Lower lobe of right lung (tissue), 2 donors: ENCODE measurements around the gene NOX5. TPM values are rescaled to one million over a fixed set of nuclear protein-coding genes. Genes with fewer than 3 reads are reported as not detected.
A peak's percentile ranks its signal among the peaks of the same experiment; 100 is the strongest.

ENCODE experiments used
- ATAC-seq, 2 donors: fragments of 200-7000 bp; cut with Tn5 transposase; one replicate each; pipeline ENCODE4 v1.9.1; 2020 to 2022; ENCODE audit warnings: mild to moderate bottlenecking in 2 of 2, moderate library complexity in 2 of 2
- DNase-seq: peaks from one replicate; pipeline ENCODE4 v3.0.0-alpha.2; 2020
- H3K27ac ChIP-seq: fragments of 200-600 bp; one replicate; pipeline ENCODE4 v1.8.0; 2022
- H3K27me3 ChIP-seq: fragments of 200-600 bp; one replicate; pipeline ENCODE4 v1.8.0; 2022; ENCODE audit warnings: low read depth
- H3K36me3 ChIP-seq: fragments of 200-600 bp; one replicate; pipeline ENCODE4 v1.8.0; 2022; ENCODE audit warnings: mild to moderate bottlenecking
- H3K4me1 ChIP-seq: fragments of 200-600 bp; one replicate; pipeline ENCODE4 v1.8.0; 2022
- H3K4me3 ChIP-seq: fragments of 200-600 bp; one replicate; pipeline ENCODE4 v1.8.0; 2022; ENCODE audit warnings: mild to moderate bottlenecking
- H3K9me3 ChIP-seq: fragments of 200-600 bp; one replicate; pipeline ENCODE4 v1.8.0; 2022
- CTCF ChIP-seq: fragments of 200-600 bp; IDR thresholded peaks from one replicate; pipeline ENCODE4 v1.8.0; 2022; ENCODE audit warnings: antibody characterized with exemption, mild to moderate bottlenecking
- intact Hi-C: fragments of 100-400 bp; cut with DNase I; formaldehyde crosslinking; loops from one replicate; pipeline ENCODE4 v1.11.0; 2022
- total RNA-seq: library from RNA; stranded (reverse); fragmentation: NEBNext Ultra II Directional; extraction: Animal tissue kit (Norgen Biotek cat#: 25700); gene quantifications from one replicate; pipeline ENCODE4 v1.2.1, GENCODE V29; 2021
- donor health status: DM: no; HTN: yes; CAD: no; lungs with severe emphysema.

NOX5 gene
- total RNA-seq, 1 donor from 2014 or later: not detected

- TF ChIP-seq CTCF: no peak
- Histone ChIP-seq H3K36me3 (no peaks in the 10 kb centered on the region), H3K4me1 (peaks cover 27% of the 10 kb centered on the region), H3K9me3 (no peaks in the 10 kb centered on the region), H3K27me3 (no peaks in the 10 kb centered on the region), H3K27ac (no peak overlapping the region), H3K4me3 (peak overlapping the region; percentile 72)
- DNase-seq (no peak), ATAC-seq (peak in 1 of 2 donors; percentile 70)
- intact Hi-C loops: no loop called here
Observed at GRCh38 chr15:69075440-69075839, 60.9 kb downstream of the NOX5 start.

DNA sequence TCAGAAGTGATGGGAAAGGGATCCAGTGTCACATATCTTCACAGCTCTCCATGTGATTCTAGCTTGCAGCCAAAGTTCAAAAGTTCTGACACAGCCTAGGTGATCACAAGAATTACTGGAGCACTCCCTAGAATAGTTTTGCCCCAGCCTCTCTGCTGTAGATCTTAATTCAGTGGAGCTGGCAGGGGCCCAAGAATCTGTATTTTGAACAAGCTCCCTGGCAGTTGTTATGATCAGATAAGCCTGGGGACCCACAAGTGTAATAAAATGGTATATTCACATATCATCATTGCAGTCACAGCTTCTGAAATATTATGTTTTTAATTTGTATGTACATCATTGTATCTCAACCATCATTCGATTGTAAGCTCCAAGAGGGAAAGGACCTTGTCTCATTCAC is 62.3 kb downstream of the NOX5 start:
- DNase-seq (no peak), ATAC-seq (no peak)
- no peaks in the 10 kb centered on the region for H3K27me3 ChIP-seq
- no peak for TF ChIP-seq CTCF
- H3K4me3 ChIP-seq: no peak overlapping the region
- no peak overlapping the region for H3K27ac ChIP-seq
- H3K9me3 ChIP-seq: no peaks in the 10 kb centered on the region
- peaks cover 36% of the 10 kb centered on the region for H3K4me1 ChIP-seq
- intact Hi-C loops: no loop called here
- no peaks in the 10 kb centered on the region for H3K36me3 ChIP-seq

GRCh38 chr15:69078638-69079037 is 64.1 kb downstream of the NOX5 start:
- DNase-seq: no peak
- no peak overlapping the region for H3K4me3 ChIP-seq
- peaks cover 52% of the 10 kb centered on the region for H3K4me1 ChIP-seq
- no peak overlapping the region for H3K27ac ChIP-seq
- no peak for TF ChIP-seq CTCF
- H3K27me3 ChIP-seq: no peaks in the 10 kb centered on the region
- no peaks in the 10 kb centered on the region for H3K36me3 ChIP-seq
- H3K9me3 ChIP-seq: no peaks in the 10 kb centered on the region
- no peak for ATAC-seq
- intact Hi-C loops: no loop called here

DNA sequence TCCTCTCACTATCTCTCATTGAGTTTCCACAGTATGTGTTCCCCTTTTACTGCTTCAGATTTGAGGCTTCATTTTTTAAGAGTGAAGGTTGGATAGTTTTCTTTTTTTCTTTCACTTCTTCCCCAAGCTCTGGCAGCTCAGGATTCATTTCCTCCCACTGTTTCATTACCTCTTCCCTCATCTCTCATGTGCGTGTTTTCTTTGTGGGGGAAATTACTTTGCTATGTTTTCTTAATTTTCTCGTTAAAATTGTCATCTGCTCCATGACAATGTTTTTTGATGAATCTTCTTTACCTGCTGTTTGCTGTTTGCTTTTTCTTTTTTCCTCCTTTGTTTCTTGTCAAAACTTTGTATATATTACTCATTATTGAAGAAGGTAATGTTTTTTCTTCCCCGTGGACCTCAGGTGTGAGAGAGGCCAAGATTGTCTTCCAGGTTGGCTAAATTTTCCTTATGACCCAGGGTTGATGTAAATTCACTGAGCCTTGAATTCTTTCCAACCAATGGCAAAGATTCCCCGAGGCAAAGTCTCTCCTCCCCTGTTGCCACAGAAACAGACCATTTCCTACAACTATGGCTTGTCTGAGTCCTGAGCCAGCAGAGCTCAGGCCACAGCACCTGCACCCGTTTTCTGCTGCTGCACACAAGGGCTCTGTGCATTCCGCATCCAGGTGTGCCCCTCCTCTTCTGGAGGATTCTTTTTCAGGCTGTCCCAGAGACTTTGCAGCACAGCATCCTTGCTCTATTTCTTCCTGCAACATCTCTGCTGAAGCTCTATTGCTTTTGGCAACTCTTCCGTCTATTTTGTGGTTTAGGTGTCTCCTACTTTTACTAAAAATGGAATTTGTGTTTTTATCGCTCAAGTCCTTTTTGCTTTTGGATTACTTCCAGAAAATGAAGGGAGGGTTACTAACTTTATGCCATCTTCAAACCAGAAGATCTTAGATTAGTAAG is 66.1 kb downstream of the NOX5 start:
- Histone ChIP-seq H3K4me3 (no peak overlapping the region), H3K4me1 (peaks cover 35% of the 10 kb centered on the region), H3K27ac (peak overlapping the region; percentile 75), H3K9me3 (no peaks in the 10 kb centered on the region), H3K36me3 (no peaks in the 10 kb centered on the region), H3K27me3 (no peaks in the 10 kb centered on the region)
- no peak for ATAC-seq
- no peak for TF ChIP-seq CTCF
- no peak for DNase-seq
- intact Hi-C loops: no loop called here

DNA sequence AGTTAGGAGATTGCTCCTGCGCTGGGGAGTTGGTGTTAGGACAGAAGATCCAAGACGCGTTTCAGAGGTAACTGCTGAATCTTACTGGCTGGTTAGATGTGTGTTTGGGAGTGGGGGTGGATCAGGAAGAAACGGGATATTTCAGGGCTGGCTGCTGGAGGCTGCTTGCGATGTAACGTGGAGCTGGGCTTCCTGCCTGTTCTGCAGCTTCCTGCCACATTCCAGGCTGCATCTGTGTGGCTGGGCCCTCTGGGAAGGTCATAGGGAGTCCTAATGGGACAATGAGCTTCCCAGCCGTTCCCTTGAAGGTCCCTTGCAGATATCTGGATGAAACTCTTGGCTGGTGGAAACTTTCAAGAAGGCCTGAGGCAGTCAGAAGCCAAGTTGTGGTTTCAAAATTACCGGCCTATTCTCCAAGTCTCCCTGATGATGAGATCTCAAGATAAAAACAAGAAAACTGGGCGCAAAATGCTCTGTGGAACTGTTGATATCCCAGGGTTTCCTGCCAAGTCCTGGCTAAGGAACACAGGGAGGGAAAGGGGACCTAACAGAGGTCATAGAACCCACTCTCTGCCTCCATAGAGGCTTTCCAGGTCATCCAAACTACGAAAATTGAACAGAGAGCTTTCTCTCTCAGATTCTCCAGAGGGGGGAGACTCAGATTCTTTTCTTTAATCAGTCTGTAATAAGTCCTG is 67.0 kb downstream of the NOX5 start:
- peaks cover 30% of the 10 kb centered on the region for H3K4me1 ChIP-seq
- H3K4me3 ChIP-seq: no peak overlapping the region
- H3K36me3 ChIP-seq: no peaks in the 10 kb centered on the region
- intact Hi-C loops: no loop called here
- TF ChIP-seq CTCF: no peak
- DNase-seq (no peak), ATAC-seq (peak; percentile 33 to 64)
- peak overlapping the region; percentile 75 for H3K27ac ChIP-seq
- no peaks in the 10 kb centered on the region for H3K27me3 ChIP-seq
- H3K9me3 ChIP-seq: no peaks in the 10 kb centered on the region
